ES-I3 (cell line): ENCODE results near the gene CTSA.
A peak's percentile ranks its signal among the peaks of the same experiment; 100 is the strongest.

Source experiments
- H3K36me3 ChIP-seq: 2 replicates; pipeline ENCODE4 v1.6.1; 2013; ENCODE audit warnings: mild to moderate bottlenecking, low read length, control low read depth, moderate library complexity; ENCODE audit not compliant: insufficient read depth
- H3K4me1 ChIP-seq: 2 replicates; pipeline ENCODE4 v1.6.1; 2013; ENCODE audit warnings: mild to moderate bottlenecking, control low read depth, low read length; ENCODE audit not compliant: insufficient read depth
- H3K9ac ChIP-seq: 2 replicates; pipeline ENCODE4 v1.6.1; 2013; ENCODE audit warnings: low read depth, mild to moderate bottlenecking, low read length, moderate library complexity
- H3K9me3 ChIP-seq: 2 replicates; pipeline ENCODE4 v1.6.1; 2013; ENCODE audit warnings: mild to moderate bottlenecking, low read length, moderate library complexity; ENCODE audit not compliant: control insufficient read depth, insufficient read depth

CTSA gene

GRCh38 chr20:45890985-45891983, at the start of gene CTSA, which contains the start of gene NEURL2:
Gene CTSA, plus strand, starts transcription at chr20:45891335. Its CDS starts 234 bp downstream, at chr20:45891569.
Gene NEURL2, minus strand, starts transcription at chr20:45891208. Its CDS starts 217 bp downstream, at chr20:45890991.
- peaks cover 3% of the 10 kb centered on the region; the same call in 1 of the 2 replicates for H3K36me3 ChIP-seq
- H3K9ac ChIP-seq, result peak within 1 kb of the TSS; percentile 76
- no peaks in the 10 kb centered on the region for H3K9me3 ChIP-seq
- H3K4me1 ChIP-seq, result no peaks in the 10 kb centered on the region

DNA sequence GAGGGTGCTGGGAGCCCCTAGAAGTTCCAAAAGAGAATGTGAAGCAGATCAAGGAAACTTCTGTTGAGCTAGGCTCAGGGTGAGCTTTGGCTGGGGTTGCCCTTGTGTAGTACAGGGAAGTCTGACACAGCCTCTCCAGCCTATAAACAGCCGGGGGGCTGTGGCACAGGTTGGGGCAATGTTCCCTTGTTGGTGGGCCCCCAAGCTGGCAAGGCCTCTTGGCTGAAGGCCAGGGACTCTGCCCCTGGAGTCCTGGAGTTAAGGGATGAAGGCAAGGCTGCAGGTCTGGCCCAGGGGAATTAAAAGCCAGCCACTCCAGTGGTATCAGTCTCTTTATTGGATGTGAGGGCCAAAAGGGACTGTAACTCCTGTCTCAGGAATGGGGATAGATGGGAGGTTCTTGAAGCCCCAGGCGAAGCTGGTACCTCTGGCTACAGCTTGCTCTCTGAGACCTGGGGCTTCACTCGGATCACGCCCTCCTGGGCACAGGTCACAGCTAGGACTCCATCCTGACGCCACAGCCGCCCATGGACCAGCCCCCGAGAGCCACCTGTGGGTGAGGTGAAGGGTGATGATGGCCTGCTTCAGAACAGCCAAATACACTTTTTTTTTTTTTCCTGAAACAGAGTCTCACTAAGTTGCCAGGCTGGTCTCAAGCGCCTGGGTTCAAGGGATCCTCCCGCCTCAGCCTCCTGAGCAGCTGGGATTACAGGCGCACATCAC, 49.6 kb upstream of the CTSA start:
- no peak overlapping the region for H3K9ac ChIP-seq
- H3K36me3 ChIP-seq, result peaks cover 17% of the 10 kb centered on the region
- H3K4me1 ChIP-seq, result no peaks in the 10 kb centered on the region
- no peaks in the 10 kb centered on the region for H3K9me3 ChIP-seq

DNA sequence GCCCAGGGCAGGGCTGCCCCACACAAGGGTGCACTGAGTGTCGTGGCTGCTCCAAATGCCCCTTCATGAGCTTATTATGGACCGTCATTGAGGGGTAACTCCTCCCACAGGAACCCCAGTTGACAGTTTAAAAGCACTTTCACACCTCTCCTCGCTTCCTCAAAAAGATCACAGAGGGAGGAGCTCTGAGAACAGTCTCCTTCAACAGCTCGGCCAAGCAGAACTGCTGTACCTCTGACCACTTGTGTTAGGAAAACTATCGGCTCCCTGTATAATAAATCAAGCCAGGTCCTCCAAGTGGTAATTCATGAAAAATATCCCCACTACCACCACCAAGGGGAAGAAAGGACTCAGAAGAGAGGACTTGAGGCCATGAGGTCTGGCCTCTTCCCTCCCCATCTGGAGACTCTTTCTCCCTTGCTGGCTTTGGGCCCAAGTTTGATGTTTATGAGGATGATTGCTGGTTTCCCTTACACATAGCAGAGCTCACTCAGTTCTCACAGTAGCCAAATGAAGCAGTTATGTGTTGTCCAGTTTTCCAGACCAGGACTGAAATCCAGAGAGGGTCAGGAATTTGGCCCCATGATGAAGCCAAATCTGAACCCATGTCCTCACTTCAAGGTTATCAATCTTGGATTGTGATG, 48.8 kb upstream of the CTSA start:
- Histone ChIP-seq H3K4me1 (no peaks in the 10 kb centered on the region), H3K9ac (no peak overlapping the region), H3K9me3 (no peaks in the 10 kb centered on the region), H3K36me3 (peaks cover 13% of the 10 kb centered on the region)

- Histone ChIP-seq H3K36me3 (peaks cover 18% of the 10 kb centered on the region), H3K9ac (no peak overlapping the region), H3K9me3 (no peaks in the 10 kb centered on the region)
Measured at GRCh38 chr20:45843506-45843905, 47.6 kb upstream of the CTSA start.

DNA sequence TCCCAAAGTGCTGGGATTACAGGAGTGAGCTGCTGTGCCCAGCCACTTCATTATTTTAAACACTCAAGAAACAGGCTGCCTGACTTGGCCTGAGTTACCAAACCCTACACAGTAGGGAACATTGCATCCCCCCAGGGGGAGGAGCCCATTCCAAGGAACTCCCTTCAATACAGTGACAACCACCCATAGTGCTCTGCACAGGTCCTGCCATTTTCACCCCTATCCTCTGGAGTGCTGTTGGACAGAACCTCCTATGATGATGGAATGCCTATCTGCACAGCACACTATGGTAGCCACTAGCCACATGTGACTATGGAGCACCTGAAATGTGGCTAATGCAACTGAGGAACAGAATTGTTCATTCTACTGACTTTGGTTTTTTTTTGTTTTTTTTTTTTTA, 45.7 kb upstream of the CTSA start:
- H3K36me3 ChIP-seq, result peaks cover 20% of the 10 kb centered on the region
- H3K9ac ChIP-seq, result no peak overlapping the region
- no peaks in the 10 kb centered on the region for H3K4me1 ChIP-seq
- H3K9me3 ChIP-seq, result no peaks in the 10 kb centered on the region

More at GRCh38 chr20:45843506-45843905, 47.6 kb upstream of the CTSA start:
- no peaks in the 10 kb centered on the region for H3K4me1 ChIP-seq

DNA sequence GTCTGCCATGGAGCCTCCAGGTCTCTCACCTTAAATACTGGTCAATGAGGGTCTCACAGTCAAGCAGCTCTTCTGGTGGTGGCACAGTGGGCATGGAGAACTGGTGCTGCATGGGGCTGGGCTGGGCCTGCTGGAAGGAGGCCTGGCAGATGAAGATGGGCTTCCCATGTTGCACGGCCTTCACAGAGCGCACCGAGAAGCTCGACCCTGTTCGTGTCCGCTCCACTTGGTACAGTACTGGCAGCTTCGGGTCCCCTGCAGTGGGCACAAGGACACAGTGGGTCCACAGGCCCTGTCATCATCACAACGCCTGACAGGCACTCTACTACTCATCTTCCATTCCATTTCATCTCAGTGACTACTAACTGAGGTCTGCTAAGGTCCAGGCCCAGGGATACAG, 42.7 kb upstream of the CTSA start:
- peaks cover 12% of the 10 kb centered on the region; the same call in 1 of the 2 replicates for H3K36me3 ChIP-seq
- H3K4me1 ChIP-seq, result peaks cover 4% of the 10 kb centered on the region; the same call in 1 of the 2 replicates
- H3K9ac ChIP-seq, result no peak overlapping the region
- H3K9me3 ChIP-seq, result no peaks in the 10 kb centered on the region

GRCh38 chr20:45848969-45849582, 42.1 kb upstream of the CTSA start:
- H3K9ac ChIP-seq, result no peak overlapping the region
- no peaks in the 10 kb centered on the region for H3K9me3 ChIP-seq
- H3K36me3 ChIP-seq, result peaks cover 12% of the 10 kb centered on the region; the same call in 1 of the 2 replicates
- H3K4me1 ChIP-seq, result peaks cover 4% of the 10 kb centered on the region; the same call in 1 of the 2 replicates

GRCh38 chr20:45850238-45850637, 40.9 kb upstream of the CTSA start:
- Histone ChIP-seq H3K36me3 (peaks cover 12% of the 10 kb centered on the region; the same call in 1 of the 2 replicates), H3K9ac (no peak overlapping the region), H3K4me1 (peaks cover 13% of the 10 kb centered on the region), H3K9me3 (no peaks in the 10 kb centered on the region)

- Histone ChIP-seq H3K36me3 (peaks cover 10% of the 10 kb centered on the region; the same call in 1 of the 2 replicates), H3K9me3 (no peaks in the 10 kb centered on the region), H3K4me1 (peaks cover 13% of the 10 kb centered on the region), H3K9ac (no peak overlapping the region)
Measured at GRCh38 chr20:45850926-45851325, 40.2 kb upstream of the CTSA start.

GRCh38 chr20:45851501-45851900, 39.6 kb upstream of the CTSA start:
- peaks cover 13% of the 10 kb centered on the region for H3K4me1 ChIP-seq
- no peak overlapping the region for H3K9ac ChIP-seq
- no peaks in the 10 kb centered on the region for H3K9me3 ChIP-seq
- peaks cover 8% of the 10 kb centered on the region; the same call in 1 of the 2 replicates for H3K36me3 ChIP-seq

- no peak overlapping the region for H3K9ac ChIP-seq
- H3K4me1 ChIP-seq, result peaks cover 13% of the 10 kb centered on the region
- H3K36me3 ChIP-seq, result peaks cover 7% of the 10 kb centered on the region; the same call in 1 of the 2 replicates
- H3K9me3 ChIP-seq, result no peaks in the 10 kb centered on the region
Measured at GRCh38 chr20:45852326-45852725, 38.8 kb upstream of the CTSA start.

DNA sequence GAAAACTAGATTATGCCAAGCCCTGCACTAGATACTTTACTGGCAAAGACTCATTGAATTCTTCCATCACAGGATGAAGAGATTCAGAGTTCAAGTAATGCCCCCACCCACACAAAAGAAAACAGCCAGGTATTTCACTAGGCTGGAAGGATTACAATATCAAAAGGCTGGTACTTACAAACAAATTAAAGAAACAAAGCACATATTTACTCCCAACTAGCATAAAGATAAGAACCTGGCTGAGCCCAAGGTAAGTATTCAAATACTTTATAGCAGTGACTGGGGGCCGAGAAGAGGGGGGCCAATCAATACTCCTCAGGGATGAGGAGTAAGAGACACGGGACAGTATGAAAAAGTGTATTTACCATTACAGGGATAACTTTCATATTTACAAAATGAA, 37.7 kb upstream of the CTSA start:
- peaks cover 17% of the 10 kb centered on the region for H3K4me1 ChIP-seq
- H3K9ac ChIP-seq, result no peak overlapping the region
- H3K36me3 ChIP-seq, result peaks cover 2% of the 10 kb centered on the region; the same call in 1 of the 2 replicates
- H3K9me3 ChIP-seq, result no peaks in the 10 kb centered on the region

DNA sequence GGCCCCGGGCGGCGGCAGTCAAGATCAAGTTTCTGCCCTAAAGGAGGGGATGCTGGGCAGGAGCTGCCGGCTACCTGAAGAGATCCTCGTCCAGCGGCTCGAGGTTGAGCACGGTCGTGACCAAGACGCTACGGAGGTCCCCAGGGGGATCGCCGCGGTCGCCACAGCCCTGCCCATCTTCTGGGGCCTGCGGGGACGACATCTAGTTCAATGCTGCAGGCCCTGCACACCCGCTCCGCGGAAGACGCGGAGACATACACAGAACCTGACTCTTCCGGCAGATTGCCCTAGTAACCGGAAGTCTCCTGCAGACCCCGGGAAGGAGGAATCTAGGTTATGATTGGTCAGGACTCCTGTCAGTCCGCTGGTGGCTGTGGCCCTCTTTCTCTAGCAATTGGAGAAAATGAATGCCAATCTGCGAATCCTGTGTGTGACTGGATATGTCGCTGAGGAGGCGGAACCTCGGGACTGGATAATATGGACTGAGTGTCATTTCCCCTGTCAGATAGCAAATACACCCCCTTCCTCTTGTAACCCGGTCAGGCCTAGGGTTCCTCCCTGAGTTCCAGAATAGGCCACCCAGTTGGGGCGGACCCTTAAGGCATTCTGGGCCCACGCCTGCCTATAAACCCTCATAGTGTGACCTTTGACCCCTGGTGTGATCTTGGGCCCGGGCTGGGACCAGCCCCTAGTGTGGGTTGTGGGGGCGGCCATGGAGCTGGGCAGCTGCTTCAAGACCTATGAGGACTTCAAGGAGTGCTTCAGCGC, 33.8 kb upstream of the CTSA start, which contains the start of the genes ACOT8 and ZSWIM3:
ACOT8 (minus strand) TSS at position 279 of the 768 bp plus-strand sequence; CDS start at position 202, 77 bp downstream.
ZSWIM3 (plus strand) TSS at position 501 of the 768 bp plus-strand sequence; CDS start at position 713, 212 bp downstream.
- no peaks in the 10 kb centered on the region for H3K36me3 ChIP-seq
- H3K9ac ChIP-seq, result peak within 1 kb of the TSS; percentile 95
- no peaks in the 10 kb centered on the region for H3K9me3 ChIP-seq
- peaks cover 23% of the 10 kb centered on the region for H3K4me1 ChIP-seq
